Activated CD8-positive, alpha-beta memory T cell treated with anti-CD3 and anti-CD28 coated beads for 1 hour (primary cell): Measurements from ENCODE around the gene GMDS.

Experiments
- DNase-seq, 2 donors: peaks; one replicate each; pipeline ENCODE4 v3.0.0-alpha.2; 2020; ENCODE audit warnings: low read depth in 1 of 2; ENCODE audit errors: extremely low read depth in 1 of 2

Gene GMDS

DNA sequence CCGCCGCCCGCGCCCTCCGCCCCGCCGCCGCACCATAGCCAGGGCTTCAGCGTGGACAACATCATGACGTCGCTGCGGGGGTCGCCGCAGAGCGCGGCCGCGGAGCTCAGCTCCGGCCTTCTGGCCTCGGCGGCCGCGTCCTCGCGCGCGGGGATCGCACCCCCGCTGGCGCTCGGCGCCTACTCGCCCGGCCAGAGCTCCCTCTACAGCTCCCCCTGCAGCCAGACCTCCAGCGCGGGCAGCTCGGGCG lies 634.2 kb downstream of the GMDS start:
- no peak for DNase-seq

DNA sequence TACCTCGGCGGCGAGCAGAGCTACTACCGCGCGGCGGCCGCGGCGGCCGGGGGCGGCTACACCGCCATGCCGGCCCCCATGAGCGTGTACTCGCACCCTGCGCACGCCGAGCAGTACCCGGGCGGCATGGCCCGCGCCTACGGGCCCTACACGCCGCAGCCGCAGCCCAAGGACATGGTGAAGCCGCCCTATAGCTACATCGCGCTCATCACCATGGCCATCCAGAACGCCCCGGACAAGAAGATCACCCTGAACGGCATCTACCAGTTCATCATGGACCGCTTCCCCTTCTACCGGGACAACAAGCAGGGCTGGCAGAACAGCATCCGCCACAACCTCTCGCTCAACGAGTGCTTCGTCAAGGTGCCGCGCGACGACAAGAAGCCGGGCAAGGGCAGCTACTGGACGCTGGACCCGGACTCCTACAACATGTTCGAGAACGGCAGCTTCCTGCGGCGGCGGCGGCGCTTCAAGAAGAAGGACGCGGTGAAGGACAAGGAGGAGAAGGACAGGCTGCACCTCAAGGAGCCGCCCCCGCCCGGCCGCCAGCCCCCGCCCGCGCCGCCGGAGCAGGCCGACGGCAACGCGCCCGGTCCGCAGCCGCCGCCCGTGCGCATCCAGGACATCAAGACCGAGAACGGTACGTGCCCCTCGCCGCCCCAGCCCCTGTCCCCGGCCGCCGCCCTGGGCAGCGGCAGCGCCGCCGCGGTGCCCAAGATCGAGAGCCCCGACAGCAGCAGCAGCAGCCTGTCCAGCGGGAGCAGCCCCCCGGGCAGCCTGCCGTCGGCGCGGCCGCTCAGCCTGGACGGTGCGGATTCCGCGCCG lies 634.7 kb downstream of the GMDS start:
- DNase-seq, result no peak

DNA sequence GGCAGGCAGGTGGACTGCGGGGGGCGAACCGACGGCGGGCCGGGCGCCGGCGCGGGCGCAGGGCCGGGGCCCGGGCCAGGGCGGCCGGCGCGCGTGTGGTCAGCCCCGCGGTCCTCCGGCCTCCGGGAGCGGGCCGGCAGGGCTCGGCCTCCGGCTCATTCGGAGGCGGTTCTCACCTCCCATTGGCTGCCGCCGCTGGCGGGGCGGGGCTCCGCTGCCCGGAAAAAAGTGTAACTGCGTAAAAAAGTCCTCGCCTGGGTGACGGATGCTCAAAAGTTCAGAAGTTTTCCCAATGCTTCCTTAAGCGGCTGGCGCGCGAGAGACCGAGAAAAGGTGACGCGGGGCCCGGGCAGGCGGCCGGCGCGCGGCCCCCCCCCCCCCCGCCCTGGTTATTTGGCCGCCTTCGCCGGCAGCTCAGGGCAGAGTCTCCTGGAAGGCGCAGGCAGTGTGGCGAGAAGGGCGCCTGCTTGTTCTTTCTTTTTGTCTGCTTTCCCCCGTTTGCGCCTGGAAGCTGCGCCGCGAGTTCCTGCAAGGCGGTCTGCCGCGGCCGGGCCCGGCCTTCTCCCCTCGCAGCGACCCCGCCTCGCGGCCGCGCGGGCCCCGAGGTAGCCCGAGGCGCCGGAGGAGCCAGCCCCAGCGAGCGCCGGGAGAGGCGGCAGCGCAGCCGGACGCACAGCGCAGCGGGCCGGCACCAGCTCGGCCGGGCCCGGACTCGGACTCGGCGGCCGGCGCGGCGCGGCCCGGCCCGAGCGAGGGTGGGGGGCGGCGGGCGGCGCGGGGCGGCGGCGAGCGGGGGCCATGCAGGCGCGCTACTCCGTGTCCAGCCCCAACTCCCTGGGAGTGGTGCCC lies 635.5 kb downstream of the GMDS start, which contains the start of gene FOXC1:
Gene FOXC1, plus strand, starts transcription at position 268 of the 849 bp plus-strand sequence. Its CDS starts 531 bp downstream, at position 799.
- no peak for DNase-seq

DNA sequence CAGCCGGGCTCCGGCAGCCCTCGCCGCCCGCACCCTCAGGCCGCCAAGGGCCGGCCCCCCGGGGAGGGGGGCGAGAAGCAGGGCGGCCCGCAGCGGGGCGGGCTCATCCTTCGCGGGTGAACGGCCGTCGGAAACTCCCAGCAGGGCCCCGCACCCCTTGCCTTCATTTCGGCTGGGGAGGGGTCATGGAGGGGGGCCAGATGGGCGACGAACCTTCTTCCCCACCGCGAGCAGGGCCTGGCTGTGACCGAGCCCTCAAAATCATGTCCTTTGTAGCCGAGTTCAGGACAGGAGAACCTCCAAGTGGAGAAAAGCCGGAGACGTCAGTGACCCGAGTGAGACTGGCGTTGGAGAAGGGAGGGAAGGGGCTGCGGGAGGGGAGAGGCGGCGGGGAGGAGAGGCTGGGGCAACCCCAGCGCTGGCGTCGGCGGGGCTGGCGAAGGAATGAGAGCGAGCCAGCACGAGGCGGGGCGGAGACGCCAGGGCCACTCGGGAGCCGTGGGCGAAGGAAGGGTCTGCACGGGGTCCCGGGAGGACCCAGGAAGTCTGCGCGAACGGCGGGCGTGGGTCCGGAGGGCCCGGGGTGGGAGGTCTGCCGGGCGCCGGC lies 636.3 kb downstream of the GMDS start:
- no peak for DNase-seq

DNA sequence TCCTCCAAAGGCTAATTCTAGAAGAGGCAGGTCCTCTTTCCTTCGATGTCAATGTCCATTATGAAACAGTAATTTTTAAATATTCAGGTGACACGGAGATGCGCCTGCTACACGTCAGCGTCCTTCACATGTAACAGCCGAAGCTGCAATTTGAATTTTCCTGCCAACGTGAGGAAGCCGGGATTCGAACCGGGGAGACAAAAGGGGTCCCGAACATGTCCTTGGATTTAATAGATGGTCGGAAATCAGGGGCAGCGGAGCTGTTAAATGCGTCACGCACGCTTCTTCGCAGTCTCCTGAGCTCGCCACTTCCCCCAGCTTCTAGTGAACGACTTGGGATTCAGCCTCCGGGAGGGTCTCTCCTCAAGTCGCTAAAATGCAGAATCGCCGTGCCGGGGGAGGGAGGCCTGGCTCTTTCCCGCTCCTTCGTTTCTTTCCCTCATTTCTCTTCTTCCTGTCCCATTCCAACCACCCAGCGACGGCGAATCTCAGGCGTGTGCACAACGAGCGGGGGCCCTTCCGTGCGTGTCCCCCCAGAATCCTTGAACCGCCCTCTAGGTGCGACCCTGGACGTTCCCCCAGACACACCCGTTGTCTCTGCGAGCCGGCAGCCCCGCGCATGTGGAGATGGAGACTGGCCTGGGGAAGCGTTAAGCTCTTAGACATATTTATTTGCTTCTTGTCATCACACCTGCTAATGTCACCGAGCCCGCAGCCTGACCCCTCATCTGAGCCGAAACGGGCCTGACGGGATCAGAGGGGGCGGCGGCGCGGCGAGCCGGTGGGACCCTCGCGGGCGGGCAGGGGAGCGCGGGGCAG lies 637.0 kb downstream of the GMDS start:
- DNase-seq, result no peak

DNA sequence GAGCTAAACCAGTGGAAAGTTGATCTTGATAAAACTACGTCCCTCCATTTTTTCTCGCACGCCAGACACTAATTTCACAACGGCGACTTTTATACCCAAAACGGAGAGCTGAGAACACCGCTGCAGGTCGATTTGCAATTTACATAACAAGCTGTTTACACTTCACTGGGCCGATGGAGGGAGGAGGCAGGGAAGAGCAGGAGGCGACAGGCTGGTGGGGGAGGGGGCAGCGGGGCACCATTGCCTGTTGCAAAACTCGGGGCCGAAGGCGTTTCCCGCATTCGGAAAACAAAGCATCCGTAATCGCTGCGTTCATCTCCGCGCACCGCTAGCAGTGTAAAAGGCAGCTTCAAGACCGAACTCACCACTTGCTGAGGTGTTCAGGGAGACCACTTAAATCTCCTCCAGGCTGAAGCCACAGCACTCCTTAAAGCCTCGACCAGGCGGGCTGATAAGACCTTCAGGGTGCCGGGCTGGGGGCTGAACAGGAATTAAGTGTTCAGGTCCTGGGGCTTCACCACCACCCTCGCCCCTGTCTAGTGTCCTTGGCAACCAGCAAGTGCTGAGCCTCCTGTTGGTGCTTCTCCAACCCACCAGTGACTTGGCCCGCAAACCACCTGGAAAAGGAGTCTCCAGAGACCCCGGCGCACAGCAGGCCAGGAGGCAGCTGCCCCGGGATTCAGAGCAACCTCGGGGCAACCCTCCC lies 637.7 kb downstream of the GMDS start:
- no peak for DNase-seq

DNA sequence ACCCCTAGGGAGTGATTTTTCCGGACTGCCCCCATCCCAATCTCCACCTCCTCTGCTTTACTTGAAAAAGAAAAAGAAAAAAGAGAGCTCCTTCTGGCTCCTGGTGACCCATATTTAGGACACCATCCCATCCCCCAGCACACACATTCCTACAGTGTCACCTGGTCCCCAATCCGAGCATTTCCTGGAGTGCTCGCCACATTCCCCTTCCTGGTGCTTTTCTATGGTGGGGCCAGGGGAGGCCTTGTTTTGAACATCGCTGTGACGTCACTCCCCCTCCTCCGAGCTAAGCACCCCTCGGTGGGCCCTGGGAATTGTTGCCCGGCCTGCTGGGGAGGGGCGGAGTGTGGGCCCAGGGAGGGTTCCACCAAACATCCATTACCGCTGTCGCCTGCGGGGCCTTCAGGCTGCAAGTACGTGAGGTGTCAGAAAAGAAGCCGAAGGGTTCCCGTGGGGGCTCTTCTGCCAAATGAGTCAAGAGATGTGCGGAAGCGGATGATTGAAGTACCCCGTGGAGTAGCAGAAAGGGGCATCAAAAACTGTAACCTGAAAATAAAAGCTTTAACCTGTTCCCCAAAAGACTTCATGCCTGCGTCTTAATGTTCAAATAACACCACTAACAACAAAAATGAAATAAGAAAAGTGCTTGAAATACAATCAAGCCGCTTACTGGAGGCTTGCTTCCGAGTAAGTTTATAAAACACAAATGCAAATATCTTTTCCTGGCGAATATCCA lies 638.5 kb downstream of the GMDS start:
- no peak for DNase-seq

DNA sequence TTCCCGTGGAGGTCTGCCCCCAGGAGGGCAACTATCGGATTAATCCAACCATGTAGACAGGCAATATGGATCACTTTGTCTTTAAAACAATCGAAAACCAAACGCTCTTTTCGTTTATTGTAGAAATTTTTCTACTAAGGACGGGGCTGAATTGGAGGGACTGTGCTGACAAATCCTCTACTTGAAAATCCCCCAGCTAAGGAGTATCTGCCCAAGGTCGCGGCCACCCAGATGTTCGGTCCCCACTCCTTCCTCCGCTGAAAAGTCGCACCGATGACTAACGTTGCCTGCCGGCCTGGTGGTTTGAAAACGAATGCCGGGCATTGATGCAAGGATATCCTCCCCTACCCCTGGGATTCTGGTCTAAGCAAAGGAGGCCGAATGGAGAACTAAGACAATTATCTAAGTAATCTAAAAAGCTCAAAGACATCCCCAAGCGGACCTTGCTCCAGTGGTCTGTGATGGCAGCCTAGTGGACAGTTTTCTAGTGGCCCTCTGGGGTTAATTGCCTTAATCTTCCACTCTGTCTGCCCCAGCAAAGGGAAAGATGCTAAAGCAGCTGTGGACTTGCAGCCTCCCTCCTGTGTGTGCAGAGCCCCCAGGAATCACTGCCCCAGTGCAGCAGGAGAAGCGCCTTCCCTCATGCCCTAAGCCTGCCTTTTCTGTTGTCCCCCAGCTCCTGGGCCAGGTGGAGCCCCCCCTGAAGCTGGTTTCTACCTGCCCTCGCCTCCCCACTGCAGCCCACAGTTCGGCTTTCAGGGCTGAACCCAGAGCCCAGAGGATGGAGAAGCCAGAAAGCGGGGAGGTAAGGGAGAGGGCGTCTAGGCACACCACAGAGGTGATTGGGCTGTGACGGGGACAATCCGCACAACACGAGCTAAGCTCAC lies 639.3 kb downstream of the GMDS start:
- DNase-seq, result no peak

DNA sequence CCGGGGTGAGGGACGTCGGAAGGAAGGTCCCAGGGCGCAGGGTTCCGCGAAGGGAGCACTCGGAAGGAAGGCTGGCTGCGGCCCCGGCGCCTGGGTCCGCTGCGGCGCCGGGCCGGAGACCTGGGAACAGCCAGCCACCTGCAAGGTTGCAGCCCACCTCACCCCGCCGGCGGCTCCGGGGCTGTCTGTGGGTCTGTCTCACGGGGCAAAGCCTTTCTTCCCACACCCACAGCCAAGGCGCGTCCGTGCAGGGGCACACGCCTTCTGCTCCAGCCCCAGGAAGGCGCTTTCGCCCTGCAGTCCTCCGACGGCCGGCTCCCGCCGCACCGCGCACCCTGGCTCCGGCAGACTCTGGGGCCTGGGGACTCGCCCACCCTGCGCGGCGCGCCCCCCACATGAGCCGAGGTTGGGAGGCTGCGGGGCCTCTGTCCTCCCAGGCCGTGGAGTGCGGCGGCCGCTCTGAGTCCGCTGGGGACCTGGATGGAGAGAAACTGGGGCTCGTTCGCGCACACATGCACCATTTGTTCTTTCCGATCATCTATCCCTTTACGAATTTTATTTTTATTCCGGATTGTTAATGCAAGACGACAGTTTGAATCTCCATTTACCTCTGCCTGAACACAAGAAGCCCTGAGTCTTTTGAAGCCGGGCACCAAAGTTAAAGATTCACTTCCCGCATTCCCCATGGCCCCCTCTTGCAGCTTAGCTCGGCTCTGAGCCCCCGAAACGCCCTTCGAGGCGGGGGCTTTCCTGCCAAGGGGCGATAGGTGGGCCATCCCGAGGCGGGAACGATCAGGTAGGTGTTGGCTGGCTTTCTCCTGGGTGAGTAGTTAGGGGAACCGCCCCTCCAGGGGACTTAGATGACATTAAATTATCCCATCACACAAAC lies 640.2 kb downstream of the GMDS start:
- DNase-seq, result no peak

DNA sequence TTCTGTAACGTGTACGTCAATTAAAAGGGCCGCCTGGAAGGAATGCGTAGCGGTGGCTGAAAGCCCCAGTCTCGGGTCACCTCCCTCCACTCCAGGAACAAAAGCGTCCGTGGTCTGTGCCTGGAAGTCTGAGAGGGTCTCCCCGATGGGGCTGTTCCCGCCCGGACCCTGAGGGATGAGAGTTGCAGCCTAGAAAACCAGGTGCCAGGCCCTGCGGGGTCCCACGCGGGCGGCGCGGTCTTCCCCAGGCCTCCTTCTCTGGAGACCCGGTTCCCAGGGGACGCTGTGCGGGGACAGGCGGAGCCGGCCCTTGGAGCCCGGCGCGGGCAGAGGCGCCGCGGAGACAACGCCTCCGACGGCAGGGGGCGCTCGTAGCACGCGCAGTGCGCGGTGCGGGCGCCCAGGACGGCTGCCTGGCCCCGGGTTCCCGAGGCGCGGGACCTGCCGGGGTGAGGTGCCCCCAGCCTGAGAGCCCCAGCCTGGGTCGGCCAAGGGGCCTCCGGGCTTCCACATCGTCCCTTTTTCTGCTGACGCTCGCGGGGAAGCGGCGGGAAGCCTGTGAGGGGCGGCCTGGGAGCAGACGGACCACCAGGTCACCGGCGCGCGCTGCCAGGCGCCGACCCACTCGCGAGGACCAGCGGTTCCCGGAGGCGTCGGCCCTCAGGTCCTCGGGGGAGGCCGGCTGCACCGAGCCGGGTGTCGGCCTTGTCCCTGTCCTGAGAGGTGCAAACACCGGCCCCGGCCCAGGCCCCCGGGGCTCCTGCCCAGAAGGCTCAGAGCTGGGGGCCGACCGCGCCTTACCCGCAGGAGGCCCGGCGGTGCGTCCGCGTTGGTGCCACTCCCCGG lies 641.0 kb downstream of the GMDS start:
- DNase-seq, result peak in 1 of 2 donors; percentile 59

DNA sequence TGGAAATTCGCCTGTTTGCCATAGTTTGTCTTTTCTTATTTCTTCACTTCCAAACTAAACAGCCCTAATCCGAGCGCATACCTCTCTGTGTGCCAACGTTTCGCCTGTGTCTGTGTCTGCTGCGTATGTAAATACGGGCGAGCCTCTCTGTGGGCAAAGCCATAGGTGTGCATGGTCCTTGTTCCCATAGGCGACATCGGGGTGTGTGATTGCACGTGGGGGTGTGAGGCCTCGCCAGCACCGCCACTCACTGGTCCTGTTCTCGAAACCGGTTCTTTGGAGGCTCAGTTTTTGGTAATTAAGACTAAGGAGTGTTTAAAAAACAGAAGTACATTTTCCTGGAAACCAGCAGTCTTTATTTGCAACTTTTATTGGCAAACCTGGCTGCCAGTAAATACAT lies 641.7 kb downstream of the GMDS start:
- DNase-seq, result no peak

DNA sequence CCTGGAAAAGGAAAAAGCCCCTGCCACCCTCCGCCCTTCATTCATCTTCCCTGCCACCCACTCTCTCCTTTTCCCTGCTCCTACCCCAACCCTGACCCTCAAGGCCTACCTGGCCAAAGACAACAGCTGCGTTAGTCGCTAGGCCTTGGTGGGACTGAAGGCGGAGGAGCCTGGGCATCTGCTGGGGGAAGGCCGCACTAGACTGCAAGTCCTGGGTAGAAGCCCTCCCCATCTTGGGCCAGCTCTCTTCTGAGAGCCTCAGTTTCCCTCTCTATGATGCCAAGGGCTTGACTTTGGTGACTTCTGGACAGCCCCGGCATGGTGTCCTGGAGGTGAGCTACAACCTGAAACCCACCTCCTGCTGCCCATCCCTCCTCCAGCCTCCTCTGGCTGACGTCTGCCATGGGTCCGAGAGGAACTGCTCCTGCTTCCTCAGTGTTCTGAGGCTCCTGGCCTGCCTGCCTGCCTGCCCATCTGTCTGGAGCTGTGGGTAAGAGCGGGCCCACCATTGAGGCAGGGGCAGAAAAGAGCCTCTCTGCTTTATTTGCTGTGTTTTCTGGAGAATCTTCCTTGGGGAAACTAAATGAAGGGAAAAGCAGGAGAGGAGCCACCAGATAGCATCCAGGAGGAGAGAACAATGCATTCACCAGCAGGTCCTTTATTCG lies 643.2 kb downstream of the GMDS start:
- no peak for DNase-seq

DNA sequence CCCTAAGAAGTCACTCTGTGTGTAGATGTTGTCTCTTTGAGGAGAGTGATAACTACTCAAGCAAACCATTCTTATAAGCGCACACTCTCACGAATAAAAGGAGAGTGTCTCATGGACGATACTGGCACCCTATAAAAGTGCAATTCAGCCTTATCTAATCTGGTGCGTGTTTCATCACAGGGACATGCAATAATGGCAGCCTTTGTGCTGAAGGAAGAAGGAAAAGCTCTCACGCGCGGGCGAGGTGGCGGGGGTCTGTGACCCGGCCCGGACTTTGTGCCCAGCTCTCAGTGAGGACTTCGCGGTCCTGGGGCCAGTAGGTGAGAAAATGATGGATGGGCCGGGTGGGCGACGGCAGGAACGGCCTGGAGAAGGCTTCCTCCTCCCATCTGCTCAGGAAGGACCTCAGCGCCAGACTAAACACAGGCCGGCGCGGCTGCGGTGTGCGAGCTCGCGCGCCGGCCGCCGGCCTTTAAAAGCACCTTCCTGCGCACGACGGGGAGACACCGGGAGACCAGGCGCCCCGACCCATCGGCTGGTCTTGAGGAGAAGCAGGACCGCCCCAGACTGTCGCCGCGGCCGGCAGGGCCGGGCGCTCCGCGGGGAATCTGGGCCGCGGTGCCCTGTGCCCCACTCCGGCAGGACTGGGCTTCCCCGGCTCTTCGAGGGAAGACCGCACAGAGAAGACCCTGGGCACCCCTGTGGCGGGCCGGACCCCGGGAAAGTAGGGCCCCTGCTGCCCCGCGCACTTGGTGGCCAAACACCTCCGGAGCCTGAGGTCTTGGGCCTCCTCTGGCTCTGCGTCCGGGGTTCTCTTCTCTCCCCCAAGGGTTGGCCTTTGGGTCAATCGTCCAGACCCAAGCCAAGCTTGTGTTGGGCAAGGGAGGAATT lies 644.0 kb downstream of the GMDS start:
- no peak for DNase-seq

DNA sequence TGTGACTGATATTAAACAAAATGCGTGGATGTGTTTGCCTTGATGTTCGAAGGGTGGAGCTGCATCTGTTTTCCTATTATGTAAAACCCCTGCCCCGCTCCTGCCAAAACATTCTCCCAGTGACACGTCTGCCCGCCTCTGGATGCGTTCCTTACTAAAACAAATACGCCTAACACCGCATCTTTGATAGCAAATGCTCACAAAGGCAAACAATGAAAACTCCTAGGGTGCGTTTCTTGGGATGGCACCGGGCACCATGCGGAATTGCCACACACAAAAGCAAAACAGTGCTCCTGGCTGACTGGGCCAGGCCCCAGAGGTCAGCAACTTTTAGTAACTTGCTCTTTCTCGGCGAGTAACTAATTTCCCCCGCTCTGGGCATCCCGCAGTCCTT lies 644.6 kb downstream of the GMDS start:
- no peak for DNase-seq

DNA sequence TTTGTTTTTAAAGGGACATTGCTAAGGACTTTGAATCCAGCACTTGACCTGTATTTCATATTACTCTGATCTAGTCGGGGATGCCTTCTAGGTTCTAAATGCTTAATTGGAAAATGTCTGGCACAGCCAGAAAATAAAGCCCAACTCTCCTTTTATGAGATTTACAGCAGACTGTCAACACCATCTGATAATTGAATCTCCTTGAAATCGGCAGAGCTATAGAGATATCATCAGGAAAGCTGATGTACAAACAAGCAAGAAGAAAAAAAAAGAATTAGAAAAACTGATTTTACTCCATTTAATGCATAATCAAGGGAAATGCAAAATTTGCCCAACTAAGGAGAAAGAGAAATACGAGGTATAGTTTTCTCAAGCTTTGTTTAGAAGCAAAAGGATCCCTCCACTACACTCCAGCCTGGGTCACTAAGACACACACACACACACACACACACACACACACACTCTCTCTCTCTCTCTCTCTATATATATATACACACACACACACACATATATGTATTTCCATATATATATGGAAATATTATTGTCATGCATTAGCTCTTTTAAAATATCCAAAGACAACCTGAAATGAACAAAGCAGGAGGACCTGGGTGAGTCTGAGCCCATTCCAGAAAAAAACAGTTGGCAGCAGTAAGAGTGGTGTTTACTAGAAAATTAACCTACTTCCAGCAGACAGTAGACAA lies 645.2 kb downstream of the GMDS start:
- no peak for DNase-seq
